GM19467 (cell line): ENCODE data around the gene NANP.
"Not testable (repeated sequence)": the region's sequence is repeated elsewhere in the genome, so short reads cannot be mapped to it uniquely, and the experiment has no call there.

Experiments used
- ATAC-seq: cut with Tn5 transposase; IDR thresholded peaks from one replicate; pipeline ENCODE4 v1.9.1; 2021; ENCODE audit warnings: mild to moderate bottlenecking, moderate library complexity; ENCODE audit not compliant: unreplicated experiment

Gene NANP

GRCh38 chr20:25608774-25609173 lies 15.0 kb downstream of the NANP start:
- no peak for ATAC-seq

DNA sequence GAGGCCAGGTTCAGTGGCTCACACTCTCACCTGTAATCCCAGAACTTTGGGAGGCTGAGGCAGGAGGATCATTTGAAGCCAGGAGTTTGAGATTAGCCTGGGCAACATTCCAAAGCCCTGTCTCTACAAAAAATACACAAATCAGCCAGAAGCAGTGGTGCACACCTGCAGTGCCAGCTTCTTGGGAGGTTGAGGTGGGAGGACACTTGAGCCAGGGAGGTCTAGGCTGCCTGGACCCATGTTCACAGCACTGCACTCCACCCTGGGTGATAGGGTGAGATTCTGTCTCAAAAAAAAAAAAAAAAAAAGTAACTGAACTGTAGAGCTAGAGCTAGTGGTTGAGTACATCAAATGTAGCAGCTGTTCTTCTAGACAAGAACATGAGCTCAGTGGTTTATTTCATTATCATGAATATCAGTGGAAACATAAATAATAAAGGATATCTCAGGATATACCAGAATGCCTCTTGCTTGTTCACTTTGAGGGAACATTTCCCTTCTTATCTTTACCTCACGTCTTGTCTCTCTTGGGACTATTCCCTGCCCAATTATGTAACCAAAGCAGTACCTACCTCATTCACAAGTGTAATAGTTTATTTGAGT lies 17.6 kb downstream of the NANP start:
- ATAC-seq, result no peak

DNA sequence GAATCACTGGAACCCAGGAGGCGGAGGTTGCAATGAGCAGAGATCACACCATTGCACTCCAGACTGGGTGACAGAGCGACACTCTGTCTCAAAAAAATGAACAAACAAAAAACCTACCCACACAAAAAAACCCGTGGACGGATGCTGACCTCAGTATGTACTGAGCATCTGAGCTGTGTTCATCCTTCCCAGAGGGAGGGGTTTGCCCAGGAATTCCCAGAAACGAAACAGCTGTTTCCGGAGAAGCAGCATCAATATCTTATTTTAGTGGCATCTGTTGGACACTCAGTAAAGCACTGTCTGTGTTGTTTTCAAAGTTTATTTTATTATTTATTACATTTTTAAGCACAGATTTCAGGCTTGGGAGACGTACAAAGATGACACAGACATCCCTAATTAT lies 18.7 kb downstream of the NANP start:
- no peak for ATAC-seq

DNA sequence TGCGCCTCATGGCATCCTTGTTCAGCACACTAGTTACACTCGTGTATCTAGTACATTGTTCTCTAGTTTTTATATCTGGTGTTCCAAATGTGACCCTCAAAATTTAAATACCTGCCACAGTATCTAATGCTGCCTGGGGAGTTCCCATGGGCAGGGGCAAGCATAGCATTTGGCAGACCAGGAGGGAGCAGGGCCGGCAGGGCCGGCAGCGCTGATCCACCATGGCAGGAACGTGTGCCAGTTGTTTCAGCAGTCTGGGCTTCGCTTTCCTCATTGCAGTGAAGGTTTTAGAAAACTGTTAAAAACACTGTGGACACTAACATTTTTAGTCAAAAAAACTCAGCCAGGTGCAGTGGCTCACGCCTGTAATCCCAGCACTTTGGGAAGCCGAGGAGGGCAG lies 19.2 kb downstream of the NANP start:
- ATAC-seq, result no peak

GRCh38 chr20:25602914-25603309 lies 20.9 kb downstream of the NANP start:
- not testable (repeated sequence) for ATAC-seq

DNA sequence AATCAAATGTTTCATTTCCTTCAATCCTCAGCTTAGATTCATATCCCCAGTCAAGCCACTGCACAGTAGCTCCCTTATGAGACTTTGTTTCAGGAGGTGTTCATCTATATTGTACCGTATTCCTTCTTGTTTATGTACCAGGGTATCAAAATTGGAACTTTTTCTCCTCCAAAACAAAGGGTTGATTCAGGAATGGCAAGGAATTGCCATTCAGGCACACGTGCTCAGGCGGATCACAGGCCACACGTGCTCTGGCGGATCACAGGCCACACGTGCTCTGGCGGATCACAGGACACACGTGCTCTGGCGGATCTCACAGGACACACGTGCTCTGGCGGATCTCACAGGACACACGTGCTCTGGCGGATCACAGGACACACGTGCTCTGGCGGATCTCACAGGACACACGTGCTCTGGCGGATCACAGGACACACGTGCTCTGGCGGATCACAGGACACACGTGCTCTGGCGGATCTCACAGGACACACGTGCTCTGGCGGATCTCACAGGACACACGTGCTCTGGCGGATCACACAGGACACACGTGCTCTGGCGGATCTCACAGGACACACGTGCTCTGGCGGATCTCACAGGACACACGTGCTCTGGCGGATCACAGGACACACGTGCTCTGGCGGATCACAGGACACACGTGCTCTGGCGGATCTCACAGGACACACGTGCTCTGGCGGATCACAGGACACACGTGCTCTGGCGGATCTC lies 21.5 kb downstream of the NANP start:
- ATAC-seq, result not testable (repeated sequence)

- ATAC-seq, result no peak
These were observed 22.2 kb downstream of the NANP start for GRCh38 chr20:25601659-25602058.

GRCh38 chr20:25600632-25601031 lies 23.2 kb downstream of the NANP start:
- no peak for ATAC-seq

DNA sequence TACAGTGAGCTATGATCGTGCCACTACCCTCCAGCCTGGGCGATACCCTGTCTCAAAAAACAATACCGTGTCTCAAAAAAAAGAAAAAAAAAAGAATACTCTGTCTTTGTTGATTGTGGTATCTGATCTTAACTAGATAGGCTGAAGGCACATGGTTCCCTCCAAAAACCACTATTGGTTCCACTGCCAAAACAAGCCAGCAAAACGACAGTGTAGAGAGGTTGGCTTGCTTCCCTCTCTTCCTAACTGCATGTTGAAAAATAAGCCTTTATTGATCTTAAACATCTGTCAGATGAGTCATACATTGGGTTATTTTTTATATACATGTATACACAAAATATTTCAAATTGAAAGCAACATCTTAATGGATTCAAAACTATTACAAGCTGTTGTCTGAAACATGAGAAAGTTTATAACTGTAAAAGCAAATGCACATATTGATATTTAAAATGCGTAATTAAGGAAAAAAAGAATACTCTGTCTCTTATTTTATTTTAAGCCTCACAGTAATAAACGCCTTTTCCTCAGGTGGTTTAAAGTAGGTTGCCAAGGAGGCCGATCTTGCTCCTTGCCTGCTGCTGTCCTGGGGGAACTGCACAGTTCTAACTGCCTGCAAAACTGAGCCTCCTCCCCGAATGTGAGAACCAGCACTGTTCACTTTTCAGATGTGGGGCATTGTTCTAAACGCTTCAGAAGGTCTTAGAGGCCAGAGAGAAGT lies 31.5 kb downstream of the NANP start:
- ATAC-seq, result no peak

GRCh38 chr20:25590778-25591177 lies 33.0 kb downstream of the NANP start:
- not testable (repeated sequence) for ATAC-seq

GRCh38 chr20:25588491-25588890 lies 35.3 kb downstream of the NANP start:
- ATAC-seq, result no peak

DNA sequence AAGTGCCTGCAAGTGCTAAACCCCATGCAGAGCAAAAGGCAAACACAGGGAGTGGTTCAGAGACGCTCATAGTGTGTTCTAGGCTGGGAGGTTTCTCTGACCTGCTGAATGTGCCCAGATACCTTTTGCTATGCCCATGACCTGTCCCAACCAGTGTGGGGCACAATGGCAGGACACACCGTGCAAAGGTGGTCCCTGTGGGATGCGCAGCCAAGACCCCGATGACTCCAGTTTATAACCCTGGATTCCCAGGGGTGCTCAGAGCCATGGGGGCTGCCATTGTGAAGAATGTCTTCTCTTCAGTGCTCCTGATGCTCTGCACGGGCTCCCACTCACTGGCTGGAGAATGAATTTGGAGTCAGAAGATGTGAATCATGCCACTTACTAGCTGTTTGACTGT lies 36.3 kb downstream of the NANP start:
- ATAC-seq, result no peak

GRCh38 chr20:25586877-25587276 lies 36.9 kb downstream of the NANP start:
- ATAC-seq, result no peak

DNA sequence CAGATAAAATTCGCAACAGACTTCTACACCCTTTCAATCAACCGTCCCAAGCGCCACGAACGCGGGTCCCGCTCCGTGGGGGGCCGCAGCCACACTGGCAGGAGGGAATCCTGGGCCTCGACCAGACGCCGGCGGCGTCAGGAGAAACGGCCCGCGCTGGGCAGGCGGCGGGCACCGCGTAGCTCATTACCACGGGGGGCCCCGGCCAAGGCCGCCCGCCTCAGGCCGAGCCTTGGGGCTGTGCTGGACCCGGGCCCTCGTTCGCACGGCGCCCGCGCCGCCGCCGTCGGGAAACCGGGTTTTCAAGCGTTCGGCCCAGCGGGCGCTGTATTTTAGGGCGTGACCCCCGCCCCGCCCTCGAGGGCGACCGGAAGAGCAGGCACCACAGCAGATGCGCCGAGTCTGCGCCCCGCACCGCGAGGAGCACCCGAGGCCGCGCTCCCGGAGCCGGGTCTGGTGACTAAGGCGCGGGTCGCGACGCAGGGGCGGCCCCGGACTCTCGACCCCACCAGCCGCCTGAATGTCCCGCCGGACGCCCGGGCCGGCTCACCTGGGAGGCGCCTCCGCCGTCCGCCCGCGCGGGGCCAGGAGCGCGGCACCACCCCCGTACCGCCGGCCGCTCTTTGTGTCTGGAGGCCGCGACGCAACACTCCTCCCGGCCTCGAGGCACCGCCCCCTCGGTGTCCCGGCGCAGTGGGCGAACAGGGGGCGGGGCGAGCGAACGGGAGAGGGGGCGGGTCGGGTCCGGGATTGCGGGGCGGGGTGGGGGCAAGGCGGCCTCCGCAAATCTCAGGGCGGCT lies 38.7 kb downstream of the NANP start, which contains the start of gene NINL:
Gene NINL (minus strand): TSS at position 627 of the 800 bp plus-strand sequence. CDS start 58,944 bp downstream, outside the sequence.
- ATAC-seq, result no peak

GRCh38 chr20:25583607-25584006 lies 40.2 kb downstream of the NANP start:
- not testable (repeated sequence) for ATAC-seq

GRCh38 chr20:25580711-25581110 lies 43.1 kb downstream of the NANP start:
- ATAC-seq, result no peak

DNA sequence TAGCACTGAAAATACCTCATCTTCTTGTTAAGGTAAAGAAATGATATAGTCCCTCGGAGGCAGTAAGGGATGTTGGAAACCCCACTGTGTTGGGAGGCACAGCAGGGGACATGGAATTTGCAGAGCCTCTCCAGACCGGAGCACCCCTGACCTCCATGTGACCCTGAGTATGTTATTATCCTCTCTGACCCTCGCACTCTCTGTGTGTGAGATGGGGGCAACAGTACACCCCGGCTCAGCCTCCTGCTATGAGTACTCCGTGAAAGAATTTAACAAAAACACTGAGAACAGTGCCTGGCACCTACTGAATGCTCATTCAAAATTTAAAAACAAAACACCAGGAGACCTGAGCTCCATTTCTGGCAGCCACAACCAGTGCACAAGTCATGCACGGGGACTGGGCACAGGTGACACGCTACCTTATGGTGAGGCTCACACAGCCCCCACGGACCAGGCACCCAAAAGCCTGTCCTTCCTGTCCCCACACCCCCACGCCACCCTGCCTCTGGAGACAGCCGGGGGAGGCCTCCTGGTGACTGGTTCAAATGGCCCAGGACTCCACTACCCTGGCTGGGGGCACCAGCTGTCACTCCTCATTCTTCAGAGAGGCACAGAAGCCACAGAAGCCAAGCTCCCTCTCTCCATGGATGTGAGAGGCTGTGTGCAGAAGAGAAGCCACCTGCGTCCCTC lies 44.6 kb downstream of the NANP start:
- ATAC-seq, result no peak

GRCh38 chr20:25576783-25577530 lies 46.9 kb downstream of the NANP start:
- ATAC-seq, result no peak

DNA sequence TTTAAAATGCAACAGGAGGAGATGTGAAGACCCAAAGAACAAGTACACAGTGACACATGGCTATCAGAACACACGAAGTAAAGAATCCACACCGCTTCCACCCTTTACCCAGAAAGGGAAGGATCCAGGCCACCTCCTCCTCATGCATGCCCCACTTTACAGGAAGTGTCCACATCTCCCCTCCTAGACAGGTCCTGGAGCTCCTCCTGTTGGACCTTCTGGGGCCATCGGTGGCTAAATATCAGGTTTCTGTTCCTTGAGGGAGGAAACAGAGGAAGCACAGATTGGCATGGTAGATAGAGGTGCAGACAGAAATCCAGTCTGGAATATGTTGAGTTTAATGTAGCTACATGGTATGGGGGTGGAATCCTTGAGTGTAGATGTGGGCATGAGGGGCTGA lies 49.4 kb downstream of the NANP start:
- ATAC-seq, result no peak
